Stimulated activated naive B cell treated with anti-CD40 and anti-IgM and Interleukin-4, amounts not matched to agents 10 μg/mL and 1 μg/mL and 100 μg/mL, for 72 hours (primary cell): Measurements from ENCODE around the gene CCDC187.

Experiments
- ATAC-seq, 2 donors: fragments of 150-1000 bp; cut with Tn5 transposase; replicated peaks; 2 replicates each; pipeline ENCODE4 v1.10.0; 2021; ENCODE audit warnings: moderate library complexity in 1 of 2
- DNase-seq: peaks from one replicate; pipeline ENCODE4 v3.0.0; 2021
- H3K27ac Mint-ChIP-seq: one replicate; pipeline ENCODE4 v1.8.0; 2022; ENCODE audit warnings: mild to moderate bottlenecking, mixed read lengths
- H3K27me3 Mint-ChIP-seq, 2 donors: one replicate each; pipeline ENCODE4 v1.8.0; 2022; ENCODE audit warnings: mixed read lengths in 2 of 2
- H3K36me3 Mint-ChIP-seq, 2 donors: one replicate each; pipeline ENCODE4 v1.8.0; 2022; ENCODE audit warnings: mixed read lengths in 2 of 2, mild to moderate bottlenecking in 1 of 2
- H3K4me1 Mint-ChIP-seq, 2 donors: one replicate each; pipeline ENCODE4 v1.8.0; 2022; ENCODE audit warnings: mixed read lengths in 2 of 2, mild to moderate bottlenecking in 1 of 2
- H3K4me3 Mint-ChIP-seq, 2 donors: one replicate each; pipeline ENCODE4 v1.8.0; 2022; ENCODE audit warnings: mild to moderate bottlenecking in 2 of 2, mixed read lengths in 2 of 2, moderate library complexity in 1 of 2
- H3K9me3 Mint-ChIP-seq, 2 donors: one replicate each; pipeline ENCODE4 v1.8.0; 2022; ENCODE audit warnings: mixed read lengths in 2 of 2, mild to moderate bottlenecking in 1 of 2

The CCDC187 gene

DNA sequence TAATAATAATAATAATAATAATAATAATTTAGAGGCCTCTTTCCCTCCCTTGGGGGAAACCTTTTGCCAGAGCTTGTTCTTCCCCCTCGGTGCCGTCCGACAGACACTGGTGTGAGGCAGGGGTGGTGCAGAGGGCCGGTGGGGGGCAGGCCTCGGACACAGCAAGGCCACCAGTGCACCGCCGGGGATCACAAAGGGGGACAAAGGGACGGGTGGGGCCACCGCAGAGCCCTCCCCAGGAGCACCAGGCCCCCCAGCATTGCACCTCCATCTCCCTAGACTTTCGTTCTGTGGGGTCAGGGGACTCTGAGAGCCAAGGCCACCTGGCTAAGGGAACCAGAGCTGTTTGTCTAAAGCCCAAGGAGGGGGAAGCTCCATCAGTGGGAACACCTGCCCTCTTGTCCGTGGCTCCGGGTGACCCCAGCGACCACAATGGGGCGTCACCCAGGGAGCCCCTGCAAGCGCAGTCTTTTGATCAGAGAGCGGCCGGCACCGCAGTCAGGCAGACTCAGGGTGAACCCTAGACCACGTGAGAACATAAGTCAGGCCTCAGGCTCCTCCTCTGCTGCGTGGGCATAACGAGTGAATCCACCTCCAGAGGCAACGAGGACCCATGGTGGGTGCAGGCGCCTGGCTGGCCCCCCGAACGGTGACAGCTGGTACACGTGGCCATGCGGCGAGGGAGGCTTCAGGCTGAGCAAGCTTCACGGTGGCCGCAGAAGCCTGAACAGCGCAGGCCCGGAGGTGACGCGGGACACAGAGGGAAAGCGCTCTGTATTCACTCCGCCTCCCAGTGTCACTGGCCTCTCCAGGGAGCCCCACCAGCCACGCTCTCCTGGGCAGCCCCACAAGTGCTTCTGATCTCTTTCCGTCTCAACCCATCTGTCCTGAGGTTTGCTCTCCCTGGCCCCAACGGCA lies 46.3 kb downstream of the CCDC187 start:
- no peak for ATAC-seq
- H3K36me3 Mint-ChIP-seq = no peaks in the 10 kb centered on the region
- H3K27ac Mint-ChIP-seq = no peak overlapping the region
- peaks cover 0 to 2% of the 10 kb centered on the region in 2 donors for H3K4me1 Mint-ChIP-seq
- H3K9me3 Mint-ChIP-seq = no peaks in the 10 kb centered on the region
- peaks cover 19 to 27% of the 10 kb centered on the region in 2 donors for H3K27me3 Mint-ChIP-seq
- DNase-seq = no peak
- H3K4me3 Mint-ChIP-seq = no peak overlapping the region

DNA sequence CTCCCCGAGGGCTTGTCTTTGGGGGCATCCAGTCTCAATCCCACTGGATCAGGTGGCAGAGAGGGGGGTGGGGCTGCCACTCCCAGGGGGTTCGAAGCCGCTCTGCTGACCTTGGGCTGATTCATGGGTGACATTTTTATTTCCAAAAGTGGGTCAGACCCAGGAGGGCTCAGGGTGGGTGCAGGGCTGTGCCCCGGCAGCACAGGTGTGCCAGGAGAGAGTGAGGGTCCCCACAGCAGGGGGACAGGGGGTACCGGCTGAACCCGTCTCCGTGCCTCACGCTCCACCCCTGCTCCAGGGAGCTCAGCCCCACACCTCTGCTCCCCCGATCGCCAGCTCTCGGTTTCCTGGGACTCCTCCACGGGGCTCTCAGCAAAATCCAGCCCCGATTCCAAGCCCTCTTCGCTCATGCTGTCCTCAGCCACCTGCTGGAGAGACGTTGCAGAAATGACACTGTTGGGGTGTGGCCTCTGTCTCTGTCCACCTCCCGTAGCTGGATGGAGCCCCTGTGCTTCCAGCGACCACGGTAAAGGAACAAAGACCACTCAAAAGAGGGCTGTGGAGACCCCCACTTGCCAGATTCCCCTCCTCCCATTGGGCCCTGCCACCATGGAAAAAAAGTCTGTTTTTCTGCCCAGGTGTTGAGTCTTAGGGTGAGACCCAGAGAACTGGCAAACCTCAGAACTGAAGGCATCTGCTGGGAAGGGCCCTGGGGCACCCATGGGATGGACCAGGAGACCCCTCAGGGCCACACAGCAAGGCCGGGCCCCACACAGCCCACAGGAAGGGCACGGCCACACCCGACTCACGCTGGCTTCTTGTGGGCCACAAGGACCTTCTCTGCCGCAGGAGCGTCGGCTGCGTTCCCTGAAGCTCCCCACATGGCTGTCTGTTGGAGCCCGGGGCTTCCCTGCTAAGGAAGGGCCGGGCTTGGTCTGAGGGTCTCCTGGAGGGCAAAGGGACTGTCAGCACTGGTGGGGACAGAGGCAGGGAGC lies 47.7 kb downstream of the CCDC187 start:
- Mint-ChIP-seq H3K27me3 (peaks cover 19 to 27% of the 10 kb centered on the region in 2 donors), H3K27ac (no peak overlapping the region), H3K4me3 (no peak overlapping the region), H3K9me3 (no peaks in the 10 kb centered on the region), H3K36me3 (no peaks in the 10 kb centered on the region), H3K4me1 (peaks cover 0 to 2% of the 10 kb centered on the region in 2 donors)
- no peak for DNase-seq
- peak in 1 of 2 donors; percentile 52 for ATAC-seq

DNA sequence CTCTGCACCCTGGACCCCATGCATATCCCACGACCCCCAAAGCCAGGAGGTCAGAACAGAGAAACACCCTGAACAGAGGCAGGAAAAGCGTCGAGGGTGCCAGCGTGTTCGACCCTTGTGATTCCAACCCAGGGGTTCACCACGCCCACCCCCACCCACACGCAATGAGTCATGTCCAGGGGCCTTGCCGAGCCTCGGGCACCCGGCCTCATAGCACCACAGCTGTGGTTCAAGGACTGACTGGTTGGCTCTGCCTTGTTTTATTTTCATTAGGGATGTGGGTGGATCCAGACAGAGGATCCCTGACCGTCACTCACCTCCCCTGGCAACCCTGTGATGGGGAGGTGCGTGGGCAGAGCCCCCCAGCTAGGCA lies 48.7 kb downstream of the CCDC187 start:
- no peak overlapping the region for H3K4me3 Mint-ChIP-seq
- DNase-seq (no peak), ATAC-seq (no peak)
- no peaks in the 10 kb centered on the region for H3K9me3 Mint-ChIP-seq
- H3K4me1 Mint-ChIP-seq = peaks cover 0 to 2% of the 10 kb centered on the region in 2 donors
- H3K36me3 Mint-ChIP-seq = no peaks in the 10 kb centered on the region
- no peak overlapping the region for H3K27ac Mint-ChIP-seq
- peaks cover 15 to 22% of the 10 kb centered on the region in 2 donors for H3K27me3 Mint-ChIP-seq

DNA sequence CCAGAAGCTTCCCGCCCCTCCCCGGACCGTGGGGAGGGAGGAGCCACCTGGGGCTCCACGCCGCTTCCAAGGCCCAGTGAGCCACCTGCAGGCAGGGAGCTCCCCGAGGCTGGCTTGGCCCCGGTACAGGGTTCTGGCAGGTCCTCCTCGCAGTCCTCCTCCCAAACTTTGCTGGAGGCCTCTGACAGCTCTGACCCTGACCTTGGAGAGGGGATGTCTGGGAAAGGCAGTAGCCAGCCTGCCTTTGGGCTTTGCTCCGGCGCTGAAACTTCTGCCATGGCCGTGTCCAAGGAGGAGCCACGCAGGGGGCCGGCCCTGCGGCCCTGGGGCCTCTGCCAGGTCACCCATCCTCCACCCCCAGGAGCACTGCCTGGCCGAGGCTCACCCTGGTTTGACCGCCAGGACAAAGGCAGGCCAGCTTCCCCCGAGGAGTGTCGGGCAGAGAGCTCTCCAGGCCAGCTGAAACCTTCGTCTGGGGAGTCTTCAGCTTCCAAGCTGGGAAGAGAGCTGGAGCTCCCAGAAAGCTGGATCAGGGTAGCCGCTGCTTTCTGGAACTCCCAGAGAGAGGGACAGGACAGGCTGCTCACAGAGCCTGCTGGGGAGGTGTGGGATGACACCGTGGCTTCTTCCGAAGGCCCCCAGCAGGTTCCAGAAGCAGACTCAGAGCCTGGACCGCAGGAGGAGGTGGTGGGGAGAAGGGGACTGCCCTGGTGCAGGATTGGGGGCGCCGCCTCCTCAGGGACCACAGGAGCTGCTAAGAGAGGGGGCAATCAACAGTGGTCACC lies 49.3 kb downstream of the CCDC187 start:
- H3K4me1 Mint-ChIP-seq = peaks cover 0 to 2% of the 10 kb centered on the region in 2 donors
- no peak for ATAC-seq
- no peak overlapping the region for H3K4me3 Mint-ChIP-seq
- no peaks in the 10 kb centered on the region for H3K9me3 Mint-ChIP-seq
- no peak for DNase-seq
- H3K27ac Mint-ChIP-seq = no peak overlapping the region
- no peaks in the 10 kb centered on the region for H3K36me3 Mint-ChIP-seq
- H3K27me3 Mint-ChIP-seq = peaks cover 15 to 22% of the 10 kb centered on the region in 2 donors

- H3K9me3 Mint-ChIP-seq = no peaks in the 10 kb centered on the region
- H3K4me3 Mint-ChIP-seq = no peak overlapping the region
- H3K4me1 Mint-ChIP-seq = peaks cover 0 to 2% of the 10 kb centered on the region in 2 donors
- no peaks in the 10 kb centered on the region for H3K36me3 Mint-ChIP-seq
- peak overlapping the region; percentile 7 for H3K27ac Mint-ChIP-seq
- peaks cover 15 to 17% of the 10 kb centered on the region in 2 donors for H3K27me3 Mint-ChIP-seq
- no peak for DNase-seq
- ATAC-seq = no peak
Measured at GRCh38 chr9:136253246-136254130, 50.4 kb downstream of the CCDC187 start.

DNA sequence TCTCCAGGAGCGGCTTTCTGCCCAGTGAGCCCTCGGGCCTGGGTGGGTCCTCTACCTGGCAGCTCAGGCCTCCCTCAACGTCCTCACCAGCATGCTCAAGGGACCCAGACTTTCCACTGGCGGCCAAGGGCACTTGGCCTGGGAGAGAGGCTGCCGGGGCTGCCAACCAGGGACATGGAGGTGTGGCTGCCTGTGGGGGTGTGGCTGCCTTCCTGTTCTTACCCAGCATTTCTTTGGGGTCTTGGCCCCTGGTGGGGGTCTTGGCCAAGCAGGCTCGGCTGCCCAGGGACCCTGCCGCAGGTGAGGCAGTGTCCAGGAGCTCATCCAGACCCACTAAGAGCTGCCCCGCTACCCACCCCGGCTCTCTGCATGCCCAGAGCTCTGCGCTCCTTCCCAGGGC lies 51.0 kb downstream of the CCDC187 start:
- no peak for DNase-seq
- Mint-ChIP-seq H3K27me3 (peaks cover 11 to 15% of the 10 kb centered on the region in 2 donors), H3K9me3 (no peaks in the 10 kb centered on the region), H3K27ac (peak overlapping the region; percentile 7), H3K4me1 (peaks cover 0 to 2% of the 10 kb centered on the region in 2 donors), H3K4me3 (no peak overlapping the region), H3K36me3 (no peaks in the 10 kb centered on the region)
- ATAC-seq = no peak

DNA sequence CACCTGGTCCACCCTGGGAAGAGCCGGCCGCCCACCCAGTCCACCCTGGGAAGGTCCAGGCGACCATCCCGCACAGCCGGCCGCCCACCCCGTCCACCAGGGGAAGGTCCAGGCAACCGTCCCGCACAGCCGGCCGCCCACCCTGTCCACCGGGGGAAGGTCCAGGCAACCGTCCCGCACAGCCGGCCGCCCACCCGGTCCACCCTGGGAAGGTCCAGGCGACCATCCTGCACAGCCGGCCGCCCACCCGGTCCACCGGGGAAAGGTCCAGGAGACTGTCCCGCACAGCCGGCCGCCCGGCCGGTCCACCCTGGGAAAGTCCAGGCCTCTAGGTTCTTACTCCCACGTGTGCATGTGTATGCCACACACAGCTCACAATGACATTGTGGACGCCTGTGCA lies 51.6 kb downstream of the CCDC187 start:
- Mint-ChIP-seq H3K36me3 (no peaks in the 10 kb centered on the region), H3K4me3 (no peak overlapping the region), H3K9me3 (no peaks in the 10 kb centered on the region), H3K4me1 (peaks cover 2 to 3% of the 10 kb centered on the region in 2 donors), H3K27ac (no peak overlapping the region), H3K27me3 (peaks cover 11 to 15% of the 10 kb centered on the region in 2 donors)
- DNase-seq (no peak), ATAC-seq (no peak)

DNA sequence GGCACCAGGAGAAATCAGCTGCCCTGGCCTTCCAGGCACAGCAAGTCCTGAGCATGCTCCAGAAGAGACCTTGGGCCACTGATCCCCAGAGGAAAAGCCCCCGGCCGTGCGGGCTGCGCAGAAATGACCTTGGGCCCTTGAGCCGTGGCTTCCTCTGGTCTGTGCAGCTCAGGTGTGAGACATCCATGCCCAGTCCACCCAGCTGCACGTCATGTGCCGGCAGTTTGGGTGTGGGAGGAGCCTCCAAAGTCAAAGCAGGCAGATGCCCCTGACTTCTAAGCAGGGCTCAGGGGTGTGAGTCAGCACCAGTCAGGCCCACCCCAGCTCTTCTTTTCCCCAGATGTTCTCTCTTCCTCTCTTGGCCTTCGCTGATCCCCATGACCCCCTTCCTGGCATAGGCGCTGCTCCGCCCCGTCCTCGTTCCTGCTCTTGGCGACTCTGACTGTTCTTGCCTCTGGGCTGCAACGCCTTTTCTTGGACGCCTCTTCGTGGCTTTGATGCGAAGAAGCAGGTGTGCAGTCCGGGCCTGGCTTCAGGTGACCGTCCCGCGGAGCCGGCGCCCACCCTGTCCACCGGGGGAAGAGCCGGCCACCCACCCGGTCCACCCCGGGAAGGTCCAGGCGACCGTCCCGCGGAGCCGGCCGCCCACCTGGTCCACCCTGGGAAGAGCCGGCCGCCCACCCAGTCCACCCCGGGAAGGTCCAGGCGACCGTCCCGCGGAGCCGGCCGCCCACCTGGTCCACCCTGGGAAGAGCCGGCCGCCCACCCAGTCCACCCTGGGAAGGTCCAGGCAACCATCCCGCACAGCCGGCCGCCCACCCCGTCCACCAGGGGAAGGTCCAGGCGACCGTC lies 52.4 kb downstream of the CCDC187 start:
- DNase-seq = no peak
- no peak for ATAC-seq
- Mint-ChIP-seq H3K36me3 (no peaks in the 10 kb centered on the region), H3K4me3 (no peak overlapping the region), H3K4me1 (peaks cover 2 to 10% of the 10 kb centered on the region in 2 donors), H3K27ac (no peak overlapping the region), H3K27me3 (peaks cover 11 to 15% of the 10 kb centered on the region in 2 donors), H3K9me3 (no peaks in the 10 kb centered on the region)

GRCh38 chr9:136250676-136251075 lies 53.2 kb downstream of the CCDC187 start:
- ATAC-seq (no peak), DNase-seq (no peak)
- H3K27me3 Mint-ChIP-seq = peaks cover 11 to 15% of the 10 kb centered on the region in 2 donors
- H3K4me1 Mint-ChIP-seq = peaks cover 5 to 16% of the 10 kb centered on the region in 2 donors
- H3K9me3 Mint-ChIP-seq = no peaks in the 10 kb centered on the region
- H3K4me3 Mint-ChIP-seq = no peak overlapping the region
- no peak overlapping the region for H3K27ac Mint-ChIP-seq
- H3K36me3 Mint-ChIP-seq = no peaks in the 10 kb centered on the region

GRCh38 chr9:136249877-136250559 lies 53.9 kb downstream of the CCDC187 start:
- Mint-ChIP-seq H3K4me3 (no peak overlapping the region), H3K27ac (no peak overlapping the region), H3K4me1 (peaks cover 5 to 16% of the 10 kb centered on the region in 2 donors), H3K36me3 (peaks cover 0 to 1% of the 10 kb centered on the region in 2 donors), H3K27me3 (peaks cover 7 to 11% of the 10 kb centered on the region in 2 donors), H3K9me3 (no peaks in the 10 kb centered on the region)
- no peak for ATAC-seq
- no peak for DNase-seq

DNA sequence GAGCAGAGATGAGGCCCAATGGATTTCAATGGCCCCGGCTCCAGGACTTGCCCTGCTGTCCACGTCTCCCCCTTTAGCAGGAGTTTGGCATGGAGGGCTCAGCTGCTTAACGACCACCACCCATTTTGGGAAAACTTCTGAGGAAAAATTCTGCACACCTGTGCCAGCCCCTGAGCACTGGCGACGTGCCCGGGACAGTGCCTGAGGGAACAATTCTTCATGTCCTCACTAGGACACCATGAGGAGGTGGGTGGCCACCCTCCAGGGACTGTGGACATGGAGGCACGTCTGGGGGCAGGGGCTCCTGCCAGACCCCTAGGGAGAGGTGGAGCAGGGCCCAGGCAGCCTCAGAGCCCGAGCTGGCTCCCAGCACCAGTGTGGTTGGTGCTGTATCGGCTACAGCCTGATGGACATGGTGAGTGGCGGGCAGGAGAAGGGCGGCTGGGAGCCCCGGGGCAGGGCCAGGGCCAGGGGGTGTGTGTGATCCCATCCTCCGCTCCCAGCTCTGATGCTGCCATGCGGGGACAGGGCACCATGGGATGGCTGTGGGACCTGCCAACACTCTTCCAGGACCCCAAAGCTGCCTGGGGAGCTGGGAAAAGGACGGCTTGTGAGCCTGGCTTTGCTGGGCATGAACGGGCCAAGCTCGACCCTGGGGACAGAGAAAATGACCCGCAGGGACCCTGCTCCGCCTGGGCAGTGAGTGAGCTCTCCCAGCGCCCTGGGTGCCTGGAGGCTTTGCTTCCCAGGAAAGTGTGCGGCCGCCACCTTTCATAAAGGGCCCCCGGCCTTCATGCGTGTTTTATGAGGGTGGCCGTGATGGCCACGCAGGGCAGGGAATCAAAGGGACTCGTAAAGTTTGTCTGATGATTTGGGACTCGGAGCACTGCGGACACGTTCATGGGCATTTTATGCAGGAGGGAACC lies 54.7 kb downstream of the CCDC187 start:
- DNase-seq = no peak
- peaks cover 6 to 24% of the 10 kb centered on the region in 2 donors for H3K4me1 Mint-ChIP-seq
- peaks cover 6 to 7% of the 10 kb centered on the region in 2 donors for H3K27me3 Mint-ChIP-seq
- H3K9me3 Mint-ChIP-seq = no peaks in the 10 kb centered on the region
- no peak for ATAC-seq
- H3K4me3 Mint-ChIP-seq = no peak overlapping the region
- H3K27ac Mint-ChIP-seq = no peak overlapping the region
- H3K36me3 Mint-ChIP-seq = peaks cover 3 to 7% of the 10 kb centered on the region in 2 donors
